Caco-2 (cell line): ENCODE results near the gene HBA1. TPM values are rescaled to one million over a fixed set of nuclear protein-coding genes. Genes with fewer than 3 reads are reported as not detected.
"Not testable (repeated sequence)": the region's sequence is repeated elsewhere in the genome, so short reads cannot be mapped to it uniquely, and the experiment has no call there.

Source experiments
- BruUV-seq: library from RNA; stranded (reverse); fragments of 400-500 nt; replicated peaks from 2 replicates; lab custom pipeline; 2021; lab: Mats Ljungman, UMichigan
- CTCF ChIA-PET: fragments of 300-600 bp; sonication (Branson Sonifier 250); formaldehyde crosslinking; loops from one replicate; lab custom pipeline; 2022; ENCODE audit warnings: antibody characterized with exemption; lab: Charles Lee
- POLR2A ChIA-PET: fragments of 300-600 bp; sonication (Branson Sonifier 250); formaldehyde crosslinking; loops from one replicate; lab custom pipeline; 2022; ENCODE audit warnings: antibody characterized with exemption; lab: Charles Lee
- DNase-seq, 2 experiments: peaks; one replicate each; pipeline versions ENCODE4 v3.0.0 to v3.0.0-alpha.2; 2020 to 2022
- H3K27me3 ChIP-seq: replicated peaks from 2 replicates; pipeline ENCODE4 v1.6.0; 2011; ENCODE audit warnings: low read length; ENCODE audit not compliant: control insufficient read depth, insufficient read depth
- H3K36me3 ChIP-seq: 2 replicates; pipeline ENCODE4 v1.5.1; 2011; ENCODE audit warnings: low read length; ENCODE audit not compliant: control insufficient read depth, insufficient read depth
- H3K4me1 ChIP-seq: fragments of 250-450 bp; sonication (Bioruptor Pico); 2 replicates; pipeline ENCODE4 v1.5.1; 2020; ENCODE audit warnings: mild to moderate bottlenecking
- H3K4me3 ChIP-seq: 2 replicates; pipeline ENCODE4 v1.5.1; 2011; ENCODE audit warnings: low read depth, mild to moderate bottlenecking, control low read depth, low read length
- H3K9me3 ChIP-seq: fragments of 250-450 bp; sonication (Bioruptor Pico); 2 replicates; pipeline ENCODE4 v1.5.1; 2020; ENCODE audit warnings: mild to moderate bottlenecking, moderate library complexity
- H3K27ac Mint-ChIP-seq: one replicate; pipeline ENCODE4 v1.8.0; 2022; ENCODE audit warnings: mixed read lengths; ENCODE audit not compliant: unreplicated experiment
- H3K27me3 Mint-ChIP-seq: one replicate; pipeline ENCODE4 v1.8.0; 2022; ENCODE audit warnings: mixed read lengths; ENCODE audit not compliant: insufficient read depth, unreplicated experiment
- H3K36me3 Mint-ChIP-seq: one replicate; pipeline ENCODE4 v1.8.0; 2022; ENCODE audit warnings: mild to moderate bottlenecking, mixed read lengths; ENCODE audit not compliant: insufficient read depth, unreplicated experiment
- H3K4me1 Mint-ChIP-seq: one replicate; pipeline ENCODE4 v1.8.0; 2022; ENCODE audit warnings: low read depth, mixed read lengths; ENCODE audit not compliant: unreplicated experiment
- H3K4me3 Mint-ChIP-seq: one replicate; pipeline ENCODE4 v1.8.0; 2022; ENCODE audit warnings: mild to moderate bottlenecking, moderate library complexity, mixed read lengths; ENCODE audit not compliant: unreplicated experiment
- H3K9me3 Mint-ChIP-seq: one replicate; pipeline ENCODE4 v1.8.0; 2022; ENCODE audit warnings: mixed read lengths; ENCODE audit not compliant: unreplicated experiment
- CTCF ChIP-seq, 2 experiments: fragments of 200-600 bp in 1 of 2; IDR thresholded peaks; 1 replicate in 1 of 2; 2 replicates in 1 of 2; pipeline versions ENCODE4 v1.5.1 to v1.8.0; 2011 to 2022; ENCODE audit warnings: antibody characterized with exemption in 1 of 2, control low read depth in 1 of 2, inconsistent platforms in 1 of 2, low read depth in 1 of 2, low read length in 1 of 2, mild to moderate bottlenecking in 1 of 2, moderate library complexity in 1 of 2; ENCODE audit not compliant: insufficient read depth in 1 of 2, severe bottlenecking in 1 of 2, unreplicated experiment in 1 of 2
- intact Hi-C: fragments of 100-400 bp; cut with micrococcal nuclease; formaldehyde crosslinking; loops from one replicate; pipeline ENCODE4 v1.10.0; 2022; ENCODE audit not compliant: unreplicated experiment
- total RNA-seq: library from RNA; stranded (reverse); gene quantifications from 2 replicates; pipeline ENCODE4 v1.2.3, GENCODE V29; 2022

HBA1 gene
- total RNA-seq, 1 experiment from 2014 or later: 3.6 TPM

- H3K9me3 ChIP-seq: no peaks in the 10 kb centered on the region
- Mint-ChIP-seq H3K4me1 (peaks cover 13% of the 10 kb centered on the region), H3K36me3 (peaks cover 12% of the 10 kb centered on the region), H3K27ac (no peak overlapping the region), H3K4me3 (peak overlapping the region; percentile 79), H3K27me3 (peaks cover 7% of the 10 kb centered on the region), H3K9me3 (no peaks in the 10 kb centered on the region)
- H3K4me3 ChIP-seq: peak overlapping the region; percentile 38
- H3K36me3 ChIP-seq: no peaks in the 10 kb centered on the region
- no TSS peak for BruUV-seq
- ChIA-PET POLR2A (no interaction called here), CTCF (no interaction called here)
- intact Hi-C loops: no loop called here
- TF ChIP-seq CTCF (IDR thresholded peaks at IDR 0.05; ENCODE audit: insufficient read depth in 1 of 2, low read depth in 1 of 2, low read length in 1 of 2, severe bottlenecking in 1 of 2, unreplicated experiment in 1 of 2): no peak
- H3K4me1 ChIP-seq: no peaks in the 10 kb centered on the region
- peak; percentile 53 to 57 for DNase-seq
- H3K27me3 ChIP-seq: no peaks in the 10 kb centered on the region; the same call in 1 of the 2 replicates
Measured at GRCh38 chr16:154217-155030, 22.1 kb upstream of the HBA1 start.

- intact Hi-C loops: no loop called here
- CTCF ChIA-PET: no interaction called here
- H3K27ac Mint-ChIP-seq: no peak overlapping the region
- H3K9me3 ChIP-seq: no peaks in the 10 kb centered on the region
- H3K4me1 ChIP-seq: no peaks in the 10 kb centered on the region
- TF ChIP-seq CTCF (IDR thresholded peaks at IDR 0.05; ENCODE audit: insufficient read depth in 1 of 2, low read depth in 1 of 2, low read length in 1 of 2, severe bottlenecking in 1 of 2, unreplicated experiment in 1 of 2): no peak
- DNase-seq: no peak
- no peaks in the 10 kb centered on the region for H3K36me3 ChIP-seq
- H3K9me3 Mint-ChIP-seq: no peaks in the 10 kb centered on the region
- POLR2A ChIA-PET: no interaction called here
- H3K4me3 ChIP-seq: peak overlapping the region; percentile 38
- peak overlapping the region; percentile 79 for H3K4me3 Mint-ChIP-seq
- peaks cover 16% of the 10 kb centered on the region for H3K4me1 Mint-ChIP-seq
- H3K36me3 Mint-ChIP-seq: peaks cover 12% of the 10 kb centered on the region
- no peaks in the 10 kb centered on the region; the same call in 1 of the 2 replicates for H3K27me3 ChIP-seq
- no TSS peak for BruUV-seq
- peaks cover 10% of the 10 kb centered on the region for H3K27me3 Mint-ChIP-seq
Measured at GRCh38 chr16:155031-155398, 21.5 kb upstream of the HBA1 start.

GRCh38 chr16:159136-159849, 17.2 kb upstream of the HBA1 start:
- no peak for TF ChIP-seq CTCF (IDR thresholded peaks at IDR 0.05; ENCODE audit: insufficient read depth in 1 of 2, low read depth in 1 of 2, low read length in 1 of 2, severe bottlenecking in 1 of 2, unreplicated experiment in 1 of 2)
- Histone ChIP-seq H3K27me3 (no peaks in the 10 kb centered on the region; the same call in 1 of the 2 replicates), H3K4me3 (no peak overlapping the region), H3K4me1 (no peaks in the 10 kb centered on the region), H3K9me3 (no peaks in the 10 kb centered on the region), H3K36me3 (no peaks in the 10 kb centered on the region)
- ChIA-PET CTCF (no interaction called here), POLR2A (no interaction called here)
- Mint-ChIP-seq H3K9me3 (no peaks in the 10 kb centered on the region), H3K27ac (no peak overlapping the region), H3K4me3 (no peak overlapping the region), H3K36me3 (peaks cover 10% of the 10 kb centered on the region), H3K4me1 (peaks cover 16% of the 10 kb centered on the region), H3K27me3 (peaks cover 10% of the 10 kb centered on the region)
- DNase-seq: no peak
- intact Hi-C loops: no loop called here
- no TSS peak for BruUV-seq

GRCh38 chr16:160242-160641, 16.2 kb upstream of the HBA1 start:
- CTCF ChIA-PET, H3K27ac Mint-ChIP-seq, H3K36me3 Mint-ChIP-seq, H3K27me3 Mint-ChIP-seq, POLR2A ChIA-PET, intact Hi-C loops, H3K4me3 ChIP-seq, H3K9me3 ChIP-seq, H3K36me3 ChIP-seq, H3K27me3 ChIP-seq, H3K4me3 Mint-ChIP-seq, H3K4me1 ChIP-seq, H3K9me3 Mint-ChIP-seq, DNase-seq, BruUV-seq: not testable (repeated sequence)
- H3K4me1 Mint-ChIP-seq: peaks cover 10% of the 10 kb centered on the region
